K562 (cell line): Measurements from ENCODE around the gene GLB1L3. TPM values are rescaled to one million over a fixed set of nuclear protein-coding genes. Genes with fewer than 3 reads are reported as not detected.

Experiments used
- ATAC-seq: fragments of 200-7000 bp; cut with Tn5 transposase; 3 replicates; pipeline ENCODE4 v1.9.1; 2020; ENCODE audit warnings: moderate library complexity
- BruUV-seq: library from RNA; stranded (reverse); fragments of 400-500 nt; replicated peaks from 2 replicates; lab custom pipeline; 2021; lab: Mats Ljungman, UMichigan
- CTCF ChIA-PET: fragments of 300-600 bp; formaldehyde crosslinking; extraction: SDS; loops from one replicate; lab custom pipeline; 2021; ENCODE audit warnings: low intra/inter-chr PET ratio; lab: Yijun Ruan, JAX
- POLR2A ChIA-PET: fragments of 300-600, 350-650 bp; sonication (Branson Sonifier 250); formaldehyde crosslinking; extraction: SDS; loops from one replicate; lab custom pipeline; 2021; ENCODE audit warnings: antibody characterized with exemption, inconsistent platforms; lab: Yijun Ruan, JAX
- DNase-seq, 4 experiments: peaks; one replicate each; pipeline versions ENCODE4 v3.0.0 to v3.0.0-alpha.2; 2011 to 2018; ENCODE audit warnings: low spot score in 3 of 4, mixed read lengths in 3 of 4; ENCODE audit errors: extremely low read depth in 1 of 4
- FAIRE-seq: peaks from 2 replicates; lab custom pipeline; 2011; peaks lifted over from hg19 to GRCh38; lab: Jason Lieb, UNC
- H2AFZ ChIP-seq: 2 replicates; pipeline ENCODE4 v1.6.0; 2011; ENCODE audit warnings: low read depth, low read length, control low read depth, inconsistent platforms
- H3K27ac ChIP-seq: fragments of 200-600 bp; 3 replicates; pipeline ENCODE4 v1.8.0; 2011; ENCODE audit warnings: low read depth, mild to moderate bottlenecking, control low read depth, inconsistent platforms, low read length, moderate library complexity, mixed read lengths; ENCODE audit errors: extremely low read depth
- H3K27me3 ChIP-seq, 2 experiments: fragments of 300-600 bp in 1 of 2; 2 replicates in 1 of 2; 3 replicates in 1 of 2; pipeline versions ENCODE4 v1.6.0 to v1.8.0; 2011; ENCODE audit warnings: inconsistent platforms in 2 of 2, low read length in 2 of 2, mild to moderate bottlenecking in 1 of 2, mixed read lengths in 1 of 2, moderate library complexity in 1 of 2; ENCODE audit not compliant: control insufficient read depth in 2 of 2, insufficient read depth in 2 of 2
- H3K36me3 ChIP-seq: fragments of 300-600 bp; 3 replicates; pipeline ENCODE4 v1.8.0; 2011; ENCODE audit warnings: mild to moderate bottlenecking, low read length, inconsistent platforms; ENCODE audit not compliant: control insufficient read depth, insufficient read depth
- H3K4me1 ChIP-seq, 2 experiments: fragments of 200-600 bp in 1 of 2; replicated peaks in 1 of 2; 2 replicates in 1 of 2; 3 replicates in 1 of 2; pipeline versions ENCODE4 v1.5.1 to v1.8.0; 2011; ENCODE audit warnings: inconsistent platforms in 2 of 2, low read length in 2 of 2, mild to moderate bottlenecking in 1 of 2, mixed read lengths in 1 of 2, moderate library complexity in 1 of 2; ENCODE audit not compliant: control insufficient read depth in 2 of 2, insufficient read depth in 2 of 2
- H3K4me2 ChIP-seq: 2 replicates; pipeline ENCODE4 v1.6.1; 2011; ENCODE audit warnings: low read length, control low read depth, inconsistent platforms, mixed read lengths; ENCODE audit not compliant: insufficient read depth
- H3K4me3 ChIP-seq: fragments of 200-600 bp; sonication (generic), shearing (Covaris generic); 2 replicates; pipeline ENCODE4 v1.5.1; 2016; ENCODE audit warnings: control low read depth, inconsistent platforms
- H3K79me2 ChIP-seq: fragments of 200-600 bp; 3 replicates; pipeline ENCODE4 v1.8.0; 2011; ENCODE audit warnings: low read length, inconsistent platforms; ENCODE audit not compliant: control insufficient read depth, insufficient read depth
- H3K9ac ChIP-seq, 2 experiments: 2 replicates each; pipeline versions ENCODE4 v1.6.0 to v1.6.1; 2011; ENCODE audit warnings: low read depth in 2 of 2, low read length in 2 of 2, control low read depth in 1 of 2, inconsistent platforms in 1 of 2, mild to moderate bottlenecking in 1 of 2, mixed read lengths in 1 of 2; ENCODE audit not compliant: insufficient read depth in 1 of 2
- H3K9me1 ChIP-seq: one replicate; pipeline ENCODE4 v1.6.0; 2011; ENCODE audit warnings: inconsistent platforms, mild to moderate bottlenecking, low read length, moderate library complexity; ENCODE audit not compliant: control insufficient read depth, insufficient read depth
- H3K9me3 ChIP-seq: replicated peaks from 2 replicates; pipeline ENCODE4 v1.5.1; 2011; ENCODE audit warnings: low read depth, low read length, inconsistent platforms; ENCODE audit not compliant: control insufficient read depth, insufficient read depth
- H4K20me1 ChIP-seq: replicated peaks from 2 replicates; pipeline ENCODE4 v1.6.1; 2011; ENCODE audit warnings: low read length, inconsistent platforms, mixed read lengths; ENCODE audit not compliant: control insufficient read depth, insufficient read depth
- CBX1 ChIP-seq: sonication (generic); IDR thresholded peaks from 2 replicates; pipeline ENCODE4 v1.6.1; 2016; ENCODE audit warnings: antibody characterized with exemption, low read depth, mild to moderate bottlenecking
- HNRNPL ChIP-seq: fragments of 200-400 bp; formaldehyde crosslinking; IDR thresholded peaks from 2 replicates; pipeline ENCODE4 v1.6.1; 2017; ENCODE audit warnings: low read depth, mild to moderate bottlenecking, low read length
- SIRT6 ChIP-seq: IDR thresholded peaks from one replicate; pipeline ENCODE4 v1.6.1; 2012; ENCODE audit warnings: low read depth, mild to moderate bottlenecking, control low read depth, inconsistent platforms, low read length, moderate library complexity
- U2AF1 ChIP-seq: fragments of 200-400 bp; formaldehyde crosslinking; optimal IDR thresholded peaks from 2 replicates; pipeline ENCODE3; 2017; ENCODE audit warnings: mild to moderate bottlenecking, low read depth, low read length, moderate library complexity
- ZNF23 ChIP-seq: fragments of 250-450 bp; sonication (Bioruptor Pico); IDR thresholded peaks from 2 replicates; pipeline ENCODE4 v1.4.0; 2020; ENCODE audit warnings: mild to moderate bottlenecking
- ZNF232 ChIP-seq: sonication (generic); formaldehyde crosslinking; IDR thresholded peaks from 2 replicates; pipeline ENCODE4 v1.8.0; 2022; ENCODE audit warnings: mild to moderate bottlenecking, missing genetic modification reagents
- ZNF589 ChIP-seq: fragments of 200-800 bp; sonication (Bioruptor generic); IDR thresholded peaks from 2 replicates; pipeline ENCODE4 v1.6.1; 2016; ENCODE audit warnings: low read depth, missing genetic modification characterization, missing compliant biosample characterization
- WGBS: fragments of 100-300 bp; shearing (Covaris generic); methylation state at CpG from one replicate; pipeline ENCODE4 v1.1.6; 2016; ENCODE audit warnings: low coverage, mixed read lengths; ENCODE audit not compliant: insufficient coverage; ENCODE audit errors: missing lambda C conversion rate; 5-methylcytosine and 5-hydroxymethylcytosine counted together
- in situ Hi-C: fragments of 300-500 bp; cut with MboI; formaldehyde crosslinking; loops from 4 replicates; pipeline ENCODE4 v1.15.0; 2018; ENCODE audit warnings: inconsistent platforms, mixed read lengths
- intact Hi-C: fragments of 100-400 bp; cut with micrococcal nuclease; formaldehyde crosslinking; loops from 2 replicates; pipeline ENCODE4 v1.14.2; 2022
- polyA plus RNA-seq, 8 experiments: library from polyadenylated mRNA; depleted of rRNA in 4 of 8; stranded (reverse) in 5 of 8; unstranded in 3 of 8; fragments of >200 nt; fragmentation: Nextera tagmentation in 2 of 8; fragmentation: Illumina TruSeq in 1 of 8; extraction: Ambion mirVana in 2 of 8; extraction: Trizol in 1 of 8; gene quantifications; 2 replicates each; pipeline versions ENCODE4 v1.2.1 to v1.2.3, GENCODE V29; 2011 to 2014; ENCODE audit warnings: inconsistent platforms in 1 of 8, missing spikeins in 1 of 8
- total RNA-seq, 7 experiments: library from RNA; depleted of rRNA in 6 of 7; stranded (reverse); fragments of >200 nt in 6 of 7; fragmentation: Illumina TruSeq in 2 of 7; extraction: Trizol in 2 of 7; gene quantifications; 2 replicates each; pipeline versions ENCODE4 v1.2.1 to v1.2.3, GENCODE V29; 2011 to 2021; ENCODE audit warnings: low replicate concordance in 1 of 7
- TF ChIP-seq, protein P1 (sequence below): IDR thresholded peaks from 2 replicates; pipeline ENCODE4 v1.6.1; 2014; ENCODE audit warnings: antibody characterized with exemption
- TF ChIP-seq, protein P2 (sequence below): sonication (generic); formaldehyde crosslinking; IDR thresholded peaks from 2 replicates; pipeline ENCODE4 v1.8.0; 2022; ENCODE audit warnings: missing genetic modification reagents, mild to moderate bottlenecking, borderline replicate concordance
- TF ChIP-seq, protein P3 (sequence below): fragments of 250-450 bp; sonication (Bioruptor Pico); IDR thresholded peaks from 2 replicates; pipeline ENCODE4 v1.9.0; 2021; ENCODE audit warnings: mild to moderate bottlenecking, inconsistent platforms
- TF ChIP-seq, protein P4 (sequence below): fragments of 250-450 bp; sonication (Bioruptor Pico); IDR thresholded peaks from 2 replicates; pipeline ENCODE4 v1.4.0; 2020; ENCODE audit warnings: mild to moderate bottlenecking, moderate library complexity
- TF ChIP-seq, protein P5 (sequence below), 2 experiments: fragments of 250-450 bp in 1 of 2; fragments of 450-650 bp in 1 of 2; sonication (Bioruptor Pico) in 1 of 2; IDR thresholded peaks; 2 replicates each; pipeline versions ENCODE4 v1.6.1 to v1.8.0; 2016 to 2021; ENCODE audit warnings: mild to moderate bottlenecking in 2 of 2, moderate library complexity in 2 of 2, missing compliant biosample characterization in 1 of 2, missing genetic modification characterization in 1 of 2

GLB1L3 gene
- total and polyA plus RNA-seq, 9 of the 15 experiments (the other 6 are each of a cell fraction or from before 2014, with no cell fraction given), result 0.18 to 3.3 (median 0.49) TPM

DNA sequence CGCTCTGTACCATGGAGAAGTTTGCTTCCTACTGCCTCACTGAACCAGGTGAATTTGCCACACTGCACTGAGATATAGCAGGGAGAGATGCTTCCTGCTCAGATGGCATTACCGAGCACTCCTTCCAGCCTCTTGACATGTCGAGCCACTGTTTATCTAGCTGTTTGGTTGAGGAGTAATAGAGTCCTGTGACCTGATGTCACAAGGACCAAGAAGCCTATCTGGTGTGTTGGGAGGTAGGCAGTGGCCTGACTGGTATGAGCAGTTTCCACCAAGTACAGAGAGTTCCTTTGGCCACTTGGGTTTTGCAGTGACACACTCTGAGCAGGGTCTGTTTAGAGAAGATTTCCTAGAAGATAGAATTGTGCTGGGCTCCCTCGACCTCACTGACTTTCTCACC is 17.6 kb upstream of the GLB1L3 start:
- no peak for ATAC-seq
- POLR2A ChIA-PET, result no interaction called here
- CTCF ChIA-PET, result no interaction called here
- BruUV-seq, result no TSS peak
- Histone ChIP-seq H4K20me1 (no peaks in the 10 kb centered on the region), H3K36me3 (peaks cover 63% of the 10 kb centered on the region), H3K4me3 (no peak overlapping the region), H3K4me1 (peaks cover 1 to 7% of the 10 kb centered on the region in 2 experiments; a peak in 3 of 5 replicates), H3K79me2 (peaks cover 18% of the 10 kb centered on the region), H3K27me3 (no peaks in the 10 kb centered on the region), H3K4me2 (no peak overlapping the region), H3K27ac (no peak overlapping the region), H3K9me3 (no peaks in the 10 kb centered on the region), H3K9ac (no peak overlapping the region), H3K9me1 (no peaks in the 10 kb centered on the region), H2AFZ (no peak overlapping the region)
- in situ Hi-C loops, result no loop called here
- intact Hi-C loops, result no loop called here
- no peak for FAIRE-seq
- WGBS, result 69% methylated on average over 4 of the region's 4 CpGs
- no peak for DNase-seq
- TF ChIP-seq, protein P1, sequence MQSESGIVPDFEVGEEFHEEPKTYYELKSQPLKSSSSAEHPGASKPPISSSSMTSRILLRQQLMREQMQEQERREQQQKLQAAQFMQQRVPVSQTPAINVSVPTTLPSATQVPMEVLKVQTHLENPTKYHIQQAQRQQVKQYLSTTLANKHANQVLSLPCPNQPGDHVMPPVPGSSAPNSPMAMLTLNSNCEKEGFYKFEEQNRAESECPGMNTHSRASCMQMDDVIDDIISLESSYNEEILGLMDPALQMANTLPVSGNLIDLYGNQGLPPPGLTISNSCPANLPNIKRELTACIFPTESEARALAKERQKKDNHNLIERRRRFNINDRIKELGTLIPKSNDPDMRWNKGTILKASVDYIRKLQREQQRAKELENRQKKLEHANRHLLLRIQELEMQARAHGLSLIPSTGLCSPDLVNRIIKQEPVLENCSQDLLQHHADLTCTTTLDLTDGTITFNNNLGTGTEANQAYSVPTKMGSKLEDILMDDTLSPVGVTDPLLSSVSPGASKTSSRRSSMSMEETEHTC, result no peak
- TF ChIP-seq, protein P2, sequence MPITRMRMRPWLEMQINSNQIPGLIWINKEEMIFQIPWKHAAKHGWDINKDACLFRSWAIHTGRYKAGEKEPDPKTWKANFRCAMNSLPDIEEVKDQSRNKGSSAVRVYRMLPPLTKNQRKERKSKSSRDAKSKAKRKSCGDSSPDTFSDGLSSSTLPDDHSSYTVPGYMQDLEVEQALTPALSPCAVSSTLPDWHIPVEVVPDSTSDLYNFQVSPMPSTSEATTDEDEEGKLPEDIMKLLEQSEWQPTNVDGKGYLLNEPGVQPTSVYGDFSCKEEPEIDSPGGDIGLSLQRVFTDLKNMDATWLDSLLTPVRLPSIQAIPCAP (CRISPR knock-in tag), result no peak
- TF ChIP-seq, protein P3, sequence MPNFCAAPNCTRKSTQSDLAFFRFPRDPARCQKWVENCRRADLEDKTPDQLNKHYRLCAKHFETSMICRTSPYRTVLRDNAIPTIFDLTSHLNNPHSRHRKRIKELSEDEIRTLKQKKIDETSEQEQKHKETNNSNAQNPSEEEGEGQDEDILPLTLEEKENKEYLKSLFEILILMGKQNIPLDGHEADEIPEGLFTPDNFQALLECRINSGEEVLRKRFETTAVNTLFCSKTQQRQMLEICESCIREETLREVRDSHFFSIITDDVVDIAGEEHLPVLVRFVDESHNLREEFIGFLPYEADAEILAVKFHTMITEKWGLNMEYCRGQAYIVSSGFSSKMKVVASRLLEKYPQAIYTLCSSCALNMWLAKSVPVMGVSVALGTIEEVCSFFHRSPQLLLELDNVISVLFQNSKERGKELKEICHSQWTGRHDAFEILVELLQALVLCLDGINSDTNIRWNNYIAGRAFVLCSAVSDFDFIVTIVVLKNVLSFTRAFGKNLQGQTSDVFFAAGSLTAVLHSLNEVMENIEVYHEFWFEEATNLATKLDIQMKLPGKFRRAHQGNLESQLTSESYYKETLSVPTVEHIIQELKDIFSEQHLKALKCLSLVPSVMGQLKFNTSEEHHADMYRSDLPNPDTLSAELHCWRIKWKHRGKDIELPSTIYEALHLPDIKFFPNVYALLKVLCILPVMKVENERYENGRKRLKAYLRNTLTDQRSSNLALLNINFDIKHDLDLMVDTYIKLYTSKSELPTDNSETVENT, result no peak
- TF ChIP-seq CBX1 (no peak), HNRNPL (no peak), SIRT6 (no peak), ZNF232 (CRISPR knock-in tag) (no peak), U2AF1 (no peak), ZNF589 (no peak), ZNF23 (no peak)
- TF ChIP-seq, protein P4, sequence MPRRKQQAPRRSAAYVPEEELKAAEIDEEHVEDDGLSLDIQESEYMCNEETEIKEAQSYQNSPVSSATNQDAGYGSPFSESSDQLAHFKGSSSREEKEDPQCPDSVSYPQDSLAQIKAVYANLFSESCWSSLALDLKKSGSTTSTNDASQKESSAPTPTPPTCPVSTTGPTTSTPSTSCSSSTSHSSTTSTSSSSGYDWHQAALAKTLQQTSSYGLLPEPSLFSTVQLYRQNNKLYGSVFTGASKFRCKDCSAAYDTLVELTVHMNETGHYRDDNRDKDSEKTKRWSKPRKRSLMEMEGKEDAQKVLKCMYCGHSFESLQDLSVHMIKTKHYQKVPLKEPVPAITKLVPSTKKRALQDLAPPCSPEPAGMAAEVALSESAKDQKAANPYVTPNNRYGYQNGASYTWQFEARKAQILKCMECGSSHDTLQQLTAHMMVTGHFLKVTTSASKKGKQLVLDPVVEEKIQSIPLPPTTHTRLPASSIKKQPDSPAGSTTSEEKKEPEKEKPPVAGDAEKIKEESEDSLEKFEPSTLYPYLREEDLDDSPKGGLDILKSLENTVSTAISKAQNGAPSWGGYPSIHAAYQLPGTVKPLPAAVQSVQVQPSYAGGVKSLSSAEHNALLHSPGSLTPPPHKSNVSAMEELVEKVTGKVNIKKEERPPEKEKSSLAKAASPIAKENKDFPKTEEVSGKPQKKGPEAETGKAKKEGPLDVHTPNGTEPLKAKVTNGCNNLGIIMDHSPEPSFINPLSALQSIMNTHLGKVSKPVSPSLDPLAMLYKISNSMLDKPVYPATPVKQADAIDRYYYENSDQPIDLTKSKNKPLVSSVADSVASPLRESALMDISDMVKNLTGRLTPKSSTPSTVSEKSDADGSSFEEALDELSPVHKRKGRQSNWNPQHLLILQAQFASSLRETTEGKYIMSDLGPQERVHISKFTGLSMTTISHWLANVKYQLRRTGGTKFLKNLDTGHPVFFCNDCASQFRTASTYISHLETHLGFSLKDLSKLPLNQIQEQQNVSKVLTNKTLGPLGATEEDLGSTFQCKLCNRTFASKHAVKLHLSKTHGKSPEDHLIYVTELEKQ, result no peak
- TF ChIP-seq, protein P5, sequence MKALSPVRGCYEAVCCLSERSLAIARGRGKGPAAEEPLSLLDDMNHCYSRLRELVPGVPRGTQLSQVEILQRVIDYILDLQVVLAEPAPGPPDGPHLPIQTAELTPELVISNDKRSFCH (CRISPR knock-in tag; IDR thresholded peaks at IDR 0.05), result no peak
- TF ChIP-seq, protein P5 (tag; IDR thresholded peaks at IDR 0.05), result no peak
